ENCODE data around the gene APOF. TPM values are rescaled to one million over a fixed set of nuclear protein-coding genes. Genes with fewer than 3 reads are reported as not detected.

Gene APOF
- total and polyA plus RNA-seq, 2 of the 8 experiments (the other 6 are each of a cell fraction or from before 2014, with no cell fraction given): not detected

Small RNAs within 50 kb of the gene (small RNA-seq; reads per million reads assigned to genes)
- gene RNU7-40P (ENCODE audit: insufficient read depth): not detected

Other genes with a start within 250 kb of the APOF start
- 4,440 and 4,619 TPM in 2 replicates for gene RPL41, start 246.2 kb downstream of the APOF start, total RNA-seq (2021; fragmentation: NEBNext Ultra II Directional; extraction: Animal tissue kit (Norgen Biotek cat#: 25700))
- gene RPL41, start 246.2 kb downstream of the APOF start, polyA plus RNA-seq (2011; rRNA removed): 10,552 and 16,488 TPM in 2 replicates
- gene ZC3H10, start 244.6 kb downstream of the APOF start, total RNA-seq (2021; fragmentation: NEBNext Ultra II Directional; extraction: Animal tissue kit (Norgen Biotek cat#: 25700)): 11.2 and 12.5 TPM in 2 replicates
- gene ZC3H10, start 244.6 kb downstream of the APOF start, polyA plus RNA-seq (2011; rRNA removed): 4.0 and 5.1 TPM in 2 replicates
- 85.1 and 86.9 TPM in 2 replicates for gene ESYT1, start 234.6 kb downstream of the APOF start, total RNA-seq (2021; fragmentation: NEBNext Ultra II Directional; extraction: Animal tissue kit (Norgen Biotek cat#: 25700))
- 165 and 174 TPM in 2 replicates for gene ESYT1, start 234.6 kb downstream of the APOF start, polyA plus RNA-seq (2011; rRNA removed)
- gene MYL6B, start 210.3 kb downstream of the APOF start, total RNA-seq (2021; fragmentation: NEBNext Ultra II Directional; extraction: Animal tissue kit (Norgen Biotek cat#: 25700)): 162 and 163 TPM in 2 replicates
- 146 and 202 TPM in 2 replicates for gene MYL6B, start 210.3 kb downstream of the APOF start, polyA plus RNA-seq (2011; rRNA removed)
- gene MYL6, start 204.5 kb downstream of the APOF start, total RNA-seq (2021; fragmentation: NEBNext Ultra II Directional; extraction: Animal tissue kit (Norgen Biotek cat#: 25700)): 1,130 and 1,137 TPM in 2 replicates
- 1,664 and 2,279 TPM in 2 replicates for gene MYL6, start 204.5 kb downstream of the APOF start, polyA plus RNA-seq (2011; rRNA removed)
- gene SMARCC2, start 173.4 kb downstream of the APOF start, total RNA-seq (2021; fragmentation: NEBNext Ultra II Directional; extraction: Animal tissue kit (Norgen Biotek cat#: 25700)): 66.3 and 78.5 TPM in 2 replicates
- 33.9 and 40.5 TPM in 2 replicates for gene SMARCC2, start 173.4 kb downstream of the APOF start, polyA plus RNA-seq (2011; rRNA removed)
- gene RNF41, start 140.9 kb downstream of the APOF start, total RNA-seq (2021; fragmentation: NEBNext Ultra II Directional; extraction: Animal tissue kit (Norgen Biotek cat#: 25700)): 55.0 and 55.5 TPM in 2 replicates
- gene RNF41, start 140.9 kb downstream of the APOF start, polyA plus RNA-seq (2011; rRNA removed): 98.6 and 127 TPM in 2 replicates
- 56.1 and 58.1 TPM in 2 replicates for gene NABP2, start 138.5 kb downstream of the APOF start, total RNA-seq (2021; fragmentation: NEBNext Ultra II Directional; extraction: Animal tissue kit (Norgen Biotek cat#: 25700))
- gene NABP2, start 138.5 kb downstream of the APOF start, polyA plus RNA-seq (2011; rRNA removed): 59.8 and 67.5 TPM in 2 replicates
- 0.25 TPM in 1 of 2 replicates, not detected in the other for gene SLC39A5, start 132.8 kb downstream of the APOF start, total RNA-seq (2021; fragmentation: NEBNext Ultra II Directional; extraction: Animal tissue kit (Norgen Biotek cat#: 25700))
- 0.27 and 0.75 TPM in 2 replicates for gene SLC39A5, start 132.8 kb downstream of the APOF start, polyA plus RNA-seq (2011; rRNA removed)
- 34.1 and 36.3 TPM in 2 replicates for gene ANKRD52, start 104.5 kb downstream of the APOF start, total RNA-seq (2021; fragmentation: NEBNext Ultra II Directional; extraction: Animal tissue kit (Norgen Biotek cat#: 25700))
- 14.0 and 20.7 TPM in 2 replicates for gene ANKRD52, start 104.5 kb downstream of the APOF start, polyA plus RNA-seq (2011; rRNA removed)
- 21.8 and 22.8 TPM in 2 replicates for gene COQ10A, start 95.9 kb downstream of the APOF start, total RNA-seq (2021; fragmentation: NEBNext Ultra II Directional; extraction: Animal tissue kit (Norgen Biotek cat#: 25700))
- gene COQ10A, start 95.9 kb downstream of the APOF start, polyA plus RNA-seq (2011; rRNA removed): 39.5 and 42.9 TPM in 2 replicates
- 238 and 243 TPM in 2 replicates for gene CS, start 62.5 kb downstream of the APOF start, total RNA-seq (2021; fragmentation: NEBNext Ultra II Directional; extraction: Animal tissue kit (Norgen Biotek cat#: 25700))
- gene CS, start 62.5 kb downstream of the APOF start, polyA plus RNA-seq (2011; rRNA removed): 82.4 and 96.6 TPM in 2 replicates
- gene CNPY2, start 46.9 kb downstream of the APOF start, total RNA-seq (2021; fragmentation: NEBNext Ultra II Directional; extraction: Animal tissue kit (Norgen Biotek cat#: 25700)): 195 and 203 TPM in 2 replicates
- gene CNPY2, start 46.9 kb downstream of the APOF start, polyA plus RNA-seq (2011; rRNA removed): 222 and 281 TPM in 2 replicates
- 30.5 and 36.7 TPM in 2 replicates for gene PAN2, start 28.9 kb downstream of the APOF start, total RNA-seq (2021; fragmentation: NEBNext Ultra II Directional; extraction: Animal tissue kit (Norgen Biotek cat#: 25700))
- 29.6 and 37.1 TPM in 2 replicates for gene PAN2, start 28.9 kb downstream of the APOF start, polyA plus RNA-seq (2011; rRNA removed)
- gene IL23A, start 24.0 kb downstream of the APOF start, total RNA-seq (2021; fragmentation: NEBNext Ultra II Directional; extraction: Animal tissue kit (Norgen Biotek cat#: 25700)): 1.4 and 2.3 TPM in 2 replicates
- 2.6 and 3.6 TPM in 2 replicates for gene IL23A, start 24.0 kb downstream of the APOF start, polyA plus RNA-seq (2011; rRNA removed)
- 42.4 and 44.7 TPM in 2 replicates for gene STAT2, start 2.8 kb downstream of the APOF start, total RNA-seq (2021; fragmentation: NEBNext Ultra II Directional; extraction: Animal tissue kit (Norgen Biotek cat#: 25700))
- 37.1 and 39.9 TPM in 2 replicates for gene STAT2, start 2.8 kb downstream of the APOF start, polyA plus RNA-seq (2011; rRNA removed)
- gene TIMELESS, start 86.6 kb upstream of the APOF start, total RNA-seq (2021; fragmentation: NEBNext Ultra II Directional; extraction: Animal tissue kit (Norgen Biotek cat#: 25700)): 86.7 and 88.7 TPM in 2 replicates
- 17.1 and 19.9 TPM in 2 replicates for gene TIMELESS, start 86.6 kb upstream of the APOF start, polyA plus RNA-seq (2011; rRNA removed)
- gene MIP, start 91.8 kb upstream of the APOF start, total RNA-seq (2021; fragmentation: NEBNext Ultra II Directional; extraction: Animal tissue kit (Norgen Biotek cat#: 25700)): 0.19 TPM in 1 of 2 replicates, not detected in the other
- gene MIP, start 91.8 kb upstream of the APOF start, polyA plus RNA-seq (2011; rRNA removed): 0.05 and 0.13 TPM in 2 replicates
- gene SPRYD4, start 105.7 kb upstream of the APOF start, total RNA-seq (2021; fragmentation: NEBNext Ultra II Directional; extraction: Animal tissue kit (Norgen Biotek cat#: 25700)): 4.0 and 4.3 TPM in 2 replicates
- gene SPRYD4, start 105.7 kb upstream of the APOF start, polyA plus RNA-seq (2011; rRNA removed): 4.9 and 5.3 TPM in 2 replicates
- gene GLS2, start 125.3 kb upstream of the APOF start, total RNA-seq (2021; fragmentation: NEBNext Ultra II Directional; extraction: Animal tissue kit (Norgen Biotek cat#: 25700)): 14.5 and 16.9 TPM in 2 replicates
- gene GLS2, start 125.3 kb upstream of the APOF start, polyA plus RNA-seq (2011; rRNA removed): 20.1 and 22.5 TPM in 2 replicates
- gene RBMS2, start 159.0 kb upstream of the APOF start, total RNA-seq (2021; fragmentation: NEBNext Ultra II Directional; extraction: Animal tissue kit (Norgen Biotek cat#: 25700)): 25.5 and 31.3 TPM in 2 replicates
- gene RBMS2, start 159.0 kb upstream of the APOF start, polyA plus RNA-seq (2011; rRNA removed): 9.6 TPM in 2 replicates